Measurements from ENCODE around the gene ADAMTS13. TPM values are rescaled to one million over a fixed set of nuclear protein-coding genes. Genes with fewer than 3 reads are reported as not detected.

ADAMTS13 gene
- polyA plus RNA-seq, 1 experiment = 0.86 TPM

DNA sequence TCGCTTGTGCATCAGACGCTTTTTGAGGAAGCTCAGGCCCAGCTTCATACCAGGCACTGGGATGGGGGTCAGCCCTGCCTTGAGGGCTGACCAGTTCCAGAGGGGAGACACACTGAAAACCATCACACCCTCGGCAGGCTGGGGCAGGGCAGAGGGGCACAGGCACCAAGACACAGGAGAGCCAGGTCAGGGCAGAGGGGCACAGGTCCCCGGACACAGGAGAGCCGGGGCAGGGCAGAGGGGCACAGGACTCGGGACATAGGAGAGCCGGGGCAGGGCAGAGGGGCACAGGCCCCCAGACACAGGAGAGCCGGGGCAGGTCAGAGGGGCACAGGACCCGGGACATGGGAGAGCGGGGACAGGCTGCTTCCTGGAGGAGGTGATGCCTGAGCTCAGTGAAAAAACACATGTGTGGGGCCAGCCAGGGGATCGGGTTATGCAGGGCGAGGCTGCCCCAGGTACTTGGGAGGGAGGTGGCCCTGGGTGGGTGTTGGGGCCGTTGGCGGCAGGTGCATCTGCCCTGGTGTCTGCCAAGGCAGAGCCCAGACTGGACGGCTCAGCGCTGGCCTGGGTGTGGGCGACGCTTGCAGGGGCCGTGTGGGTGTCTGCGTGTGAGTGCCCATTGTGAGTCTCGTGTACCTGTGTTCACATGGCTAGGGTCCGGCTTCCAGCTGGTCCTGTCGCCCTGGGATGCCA is 71.8 kb downstream of the ADAMTS13 start:
- CTCF ChIA-PET = interaction anchor here (0.7 kb wide), 1 partner anchor 24 kb away, joined by 3 read pairs; no protein-coding TSS in a partner anchor
- H3K4me3 ChIP-seq (ENCODE audit: low read depth, low read length) = no peak overlapping the region
- H3K9me3 ChIP-seq (ENCODE audit: control insufficient read depth, insufficient read depth, low read length) = peaks cover 3% of the 10 kb centered on the region
- POLR2A ChIA-PET = no interaction called here
- DNase-seq (ENCODE audit: low read depth, low spot score) = no peak
- peaks cover 65% of the 10 kb centered on the region for H3K27me3 ChIP-seq (ENCODE audit: control insufficient read depth, insufficient read depth, low read length)
- H3K27ac ChIP-seq (ENCODE audit: low read depth, low read length) = no peak overlapping the region
- TF ChIP-seq, protein P1, sequence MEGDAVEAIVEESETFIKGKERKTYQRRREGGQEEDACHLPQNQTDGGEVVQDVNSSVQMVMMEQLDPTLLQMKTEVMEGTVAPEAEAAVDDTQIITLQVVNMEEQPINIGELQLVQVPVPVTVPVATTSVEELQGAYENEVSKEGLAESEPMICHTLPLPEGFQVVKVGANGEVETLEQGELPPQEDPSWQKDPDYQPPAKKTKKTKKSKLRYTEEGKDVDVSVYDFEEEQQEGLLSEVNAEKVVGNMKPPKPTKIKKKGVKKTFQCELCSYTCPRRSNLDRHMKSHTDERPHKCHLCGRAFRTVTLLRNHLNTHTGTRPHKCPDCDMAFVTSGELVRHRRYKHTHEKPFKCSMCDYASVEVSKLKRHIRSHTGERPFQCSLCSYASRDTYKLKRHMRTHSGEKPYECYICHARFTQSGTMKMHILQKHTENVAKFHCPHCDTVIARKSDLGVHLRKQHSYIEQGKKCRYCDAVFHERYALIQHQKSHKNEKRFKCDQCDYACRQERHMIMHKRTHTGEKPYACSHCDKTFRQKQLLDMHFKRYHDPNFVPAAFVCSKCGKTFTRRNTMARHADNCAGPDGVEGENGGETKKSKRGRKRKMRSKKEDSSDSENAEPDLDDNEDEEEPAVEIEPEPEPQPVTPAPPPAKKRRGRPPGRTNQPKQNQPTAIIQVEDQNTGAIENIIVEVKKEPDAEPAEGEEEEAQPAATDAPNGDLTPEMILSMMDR (IDR thresholded peaks at IDR 0.05; ENCODE audit: low read depth, low read length) = no peak

DNA sequence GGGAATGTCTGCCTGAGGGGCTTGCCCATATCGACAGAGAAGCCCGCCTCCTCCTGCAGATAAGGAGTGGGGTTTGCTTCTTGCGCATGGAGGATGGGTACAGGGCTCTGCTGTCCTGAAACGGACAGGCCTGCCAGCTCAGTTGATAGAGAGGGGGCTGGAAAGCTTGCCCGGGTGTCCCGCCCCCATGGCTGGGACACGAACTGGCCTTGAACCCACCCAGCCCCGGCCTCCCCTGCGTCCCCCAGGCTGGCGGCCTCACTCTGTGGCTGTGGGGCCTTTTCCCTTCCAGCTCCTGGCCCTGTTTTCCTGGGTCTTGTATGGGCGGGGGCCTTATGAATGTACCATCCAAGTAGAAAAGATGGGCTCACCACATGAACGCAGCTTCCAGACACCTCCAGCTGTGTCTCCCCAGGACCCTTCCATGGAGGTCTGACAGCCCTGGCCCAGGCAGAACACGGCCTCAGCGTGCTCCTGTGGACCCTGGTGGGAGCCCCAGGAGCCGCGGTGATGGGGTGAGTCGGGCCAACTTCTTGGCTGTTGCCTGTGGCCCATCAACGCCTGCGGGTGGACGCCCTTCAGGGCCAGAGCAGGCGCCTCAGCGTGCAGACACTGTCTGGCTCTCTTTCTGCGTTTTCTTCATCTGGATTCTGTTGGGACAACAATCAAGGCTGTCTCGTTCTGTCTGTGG is 72.6 kb downstream of the ADAMTS13 start:
- POLR2A ChIA-PET = no interaction called here
- Histone ChIP-seq H3K27ac (ENCODE audit: low read depth, low read length) (no peak overlapping the region), H3K4me3 (ENCODE audit: low read depth, low read length) (no peak overlapping the region), H3K9me3 (ENCODE audit: control insufficient read depth, insufficient read depth, low read length) (peaks cover 4% of the 10 kb centered on the region), H3K27me3 (ENCODE audit: control insufficient read depth, insufficient read depth, low read length) (peaks cover 69% of the 10 kb centered on the region)
- DNase-seq (ENCODE audit: low read depth, low spot score) = no peak
- CTCF ChIA-PET = interaction anchor here (0.7 to 1.2 kb wide), 2 partner anchors 8 to 23 kb away, joined by 3 to 6 read pairs; no protein-coding TSS in a partner anchor
- TF ChIP-seq, protein P1 (IDR thresholded peaks at IDR 0.05; ENCODE audit: low read depth, low read length) = no peak

DNA sequence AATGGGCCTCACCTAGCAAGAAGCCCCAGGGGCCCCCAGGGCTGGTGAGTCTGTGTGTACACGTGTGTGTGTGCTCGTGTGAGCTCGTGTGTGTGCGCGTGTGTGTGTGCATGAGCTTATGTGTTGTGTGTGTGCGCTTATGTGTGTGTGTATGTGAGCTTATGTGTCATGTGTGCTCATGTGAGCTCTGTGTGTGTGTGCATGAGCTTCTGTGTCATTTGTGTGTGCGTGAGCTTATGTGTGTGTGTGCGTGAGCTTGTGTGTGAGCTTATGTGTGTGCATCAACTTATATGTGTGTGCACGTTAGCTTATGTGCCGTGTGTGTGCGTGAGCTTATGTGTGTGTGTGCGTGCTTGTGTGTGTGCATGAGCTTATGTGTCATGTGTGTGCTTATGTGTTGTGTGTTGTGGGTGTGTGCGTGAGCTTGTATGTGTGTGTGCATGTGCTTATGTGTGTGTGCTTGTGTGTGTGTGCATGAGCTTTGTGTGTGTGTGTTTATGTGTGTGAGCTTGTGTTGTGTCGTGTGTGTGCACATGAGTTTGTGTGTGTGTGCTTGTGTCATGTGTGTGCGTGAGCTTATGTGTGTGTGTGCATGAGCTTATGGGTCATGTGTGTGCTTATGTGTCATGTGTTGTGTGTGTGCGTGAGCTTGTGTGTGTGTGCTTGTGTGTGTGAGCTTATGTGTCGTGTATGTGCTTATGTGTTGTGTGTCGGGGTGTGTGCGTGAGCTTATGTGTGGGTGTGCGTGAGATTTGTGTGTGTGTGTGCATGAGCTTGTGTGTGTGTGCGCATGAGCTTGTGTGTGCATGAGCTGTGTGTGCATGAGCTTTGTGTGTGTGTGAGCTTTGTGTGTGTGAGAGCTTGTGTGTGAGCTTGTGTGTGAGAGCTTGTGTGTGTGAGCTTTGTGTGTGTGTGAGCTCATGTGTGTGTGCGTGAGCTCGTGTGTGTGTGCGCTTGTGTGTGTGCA is 73.4 kb downstream of the ADAMTS13 start:
- H3K27me3 ChIP-seq (ENCODE audit: control insufficient read depth, insufficient read depth, low read length) = peaks cover 67% of the 10 kb centered on the region
- ChIA-PET CTCF (interaction anchor here (0.7 to 1.2 kb wide), 2 partner anchors 9 kb away, joined by 4 to 6 read pairs; no protein-coding TSS in a partner anchor), POLR2A (no interaction called here)
- TF ChIP-seq, protein P1 (IDR thresholded peaks at IDR 0.05; ENCODE audit: low read depth, low read length) = no peak
- DNase-seq (ENCODE audit: low read depth, low spot score) = no peak
- peaks cover 6% of the 10 kb centered on the region for H3K9me3 ChIP-seq (ENCODE audit: control insufficient read depth, insufficient read depth, low read length)
- no peak overlapping the region for H3K4me3 ChIP-seq (ENCODE audit: low read depth, low read length)
- no peak overlapping the region for H3K27ac ChIP-seq (ENCODE audit: low read depth, low read length)

DNA sequence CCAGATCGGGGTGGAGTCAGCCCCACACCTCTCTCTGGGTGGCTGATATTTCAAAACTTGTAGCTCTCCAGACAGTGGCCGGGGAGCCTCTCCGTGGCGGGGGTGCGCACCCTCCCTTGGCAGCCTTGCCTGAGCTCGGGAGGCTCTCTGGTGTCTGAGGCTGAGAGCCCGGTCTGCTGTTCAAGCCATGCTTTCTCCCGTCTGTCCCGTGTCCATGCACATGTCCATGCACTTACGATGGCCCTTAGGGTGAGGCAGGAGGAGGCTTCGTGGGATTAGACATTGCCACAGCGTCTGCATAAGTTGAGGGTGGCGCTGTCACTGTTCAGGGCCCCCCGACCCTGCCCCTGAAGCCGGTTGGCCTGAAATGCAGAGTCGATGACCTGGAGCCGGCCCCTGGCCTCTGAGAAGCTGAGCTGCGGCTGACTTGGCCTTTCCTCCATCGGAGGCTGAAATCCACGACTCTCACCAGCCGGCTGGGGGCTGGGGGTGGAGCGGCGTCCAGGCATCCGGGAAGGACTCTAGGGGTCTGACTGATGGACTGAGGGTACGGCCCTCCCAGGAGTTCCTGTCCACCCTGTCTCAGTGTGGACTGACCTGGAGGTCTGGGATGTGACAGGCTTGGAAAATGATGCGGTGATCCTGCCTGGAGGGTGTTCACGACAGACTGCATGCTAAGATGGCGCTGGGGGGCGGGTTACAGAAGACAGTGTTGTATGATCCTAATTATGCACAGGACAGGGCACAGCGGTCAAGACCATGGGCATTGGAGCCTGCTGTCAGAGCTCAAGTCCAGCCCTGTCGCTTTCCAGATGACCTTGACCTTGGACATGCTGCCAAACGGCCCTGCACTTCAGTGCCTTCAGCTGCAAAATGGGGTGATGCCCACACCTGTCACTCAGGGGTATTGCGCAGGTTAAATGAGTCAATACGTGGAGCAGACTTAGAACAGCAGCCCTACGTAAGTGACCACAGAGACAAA is 75.0 kb downstream of the ADAMTS13 start:
- H3K27me3 ChIP-seq (ENCODE audit: control insufficient read depth, insufficient read depth, low read length) = peaks cover 67% of the 10 kb centered on the region
- H3K4me3 ChIP-seq (ENCODE audit: low read depth, low read length) = no peak overlapping the region
- ChIA-PET POLR2A (no interaction called here), CTCF (interaction anchor here (0.7 kb wide), 1 partner anchor 11 kb away, joined by 4 read pairs; no protein-coding TSS in a partner anchor)
- TF ChIP-seq, protein P1 (IDR thresholded peaks at IDR 0.05; ENCODE audit: low read depth, low read length) = no peak
- peaks cover 14% of the 10 kb centered on the region for H3K9me3 ChIP-seq (ENCODE audit: control insufficient read depth, insufficient read depth, low read length)
- DNase-seq (ENCODE audit: low read depth, low spot score) = no peak
- H3K27ac ChIP-seq (ENCODE audit: low read depth, low read length) = no peak overlapping the region
